SIG-M5 treated with dmso at 0.1 percent for 504 hours (cell line): ENCODE data around the gene FUOM.
"Not testable (repeated sequence)": the region's sequence is repeated elsewhere in the genome, so short reads cannot be mapped to it uniquely, and the experiment has no call there.

Source experiments
- DNase-seq: peaks from one replicate; lab custom pipeline; 2025; ENCODE audit not compliant: unreplicated experiment; lab: John Stamatoyannopoulos, UW

FUOM gene

GRCh38 chr10:133335246-133336117 is 22.3 kb downstream of the FUOM start:
- DNase-seq = no peak

GRCh38 chr10:133334503-133335245 is 23.1 kb downstream of the FUOM start:
- DNase-seq = no peak

DNA sequence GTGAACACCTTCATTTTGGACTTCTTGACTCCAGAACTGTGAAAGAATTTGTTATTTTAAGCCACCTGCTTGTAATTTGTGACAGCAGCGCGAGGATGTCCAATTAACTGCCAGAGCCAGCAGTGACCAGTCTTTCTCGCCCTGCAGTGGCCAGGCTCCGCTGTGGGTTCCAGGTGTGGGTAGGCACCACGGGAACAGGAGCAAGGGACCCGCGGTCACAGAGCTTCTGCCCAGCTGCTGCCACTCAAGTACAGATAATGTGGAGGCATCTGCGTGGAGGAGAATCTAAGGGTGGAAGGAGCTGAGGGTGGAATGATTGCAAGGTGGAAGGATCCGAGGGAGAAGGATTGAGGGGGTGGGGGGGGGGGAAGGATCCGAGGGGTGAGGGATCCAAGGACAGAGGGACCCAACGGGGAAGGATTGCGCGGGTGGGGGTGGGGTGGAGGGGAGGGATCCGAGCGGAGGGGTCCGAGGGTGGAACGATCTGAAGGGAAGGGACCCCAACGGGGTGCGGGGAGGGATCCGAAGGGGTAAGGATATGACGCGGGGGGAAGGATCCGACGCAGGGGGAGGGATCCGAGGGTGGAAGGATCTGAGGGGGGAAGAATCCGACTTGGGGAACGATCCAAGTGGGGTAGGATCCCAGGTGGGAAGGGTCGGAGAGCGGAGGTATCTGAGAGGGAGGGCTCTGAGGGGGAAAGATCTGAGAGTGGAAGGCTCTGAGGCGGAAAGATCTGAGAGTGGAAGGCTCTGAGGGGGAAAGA is 24.7 kb downstream of the FUOM start:
- DNase-seq = no peak

DNA sequence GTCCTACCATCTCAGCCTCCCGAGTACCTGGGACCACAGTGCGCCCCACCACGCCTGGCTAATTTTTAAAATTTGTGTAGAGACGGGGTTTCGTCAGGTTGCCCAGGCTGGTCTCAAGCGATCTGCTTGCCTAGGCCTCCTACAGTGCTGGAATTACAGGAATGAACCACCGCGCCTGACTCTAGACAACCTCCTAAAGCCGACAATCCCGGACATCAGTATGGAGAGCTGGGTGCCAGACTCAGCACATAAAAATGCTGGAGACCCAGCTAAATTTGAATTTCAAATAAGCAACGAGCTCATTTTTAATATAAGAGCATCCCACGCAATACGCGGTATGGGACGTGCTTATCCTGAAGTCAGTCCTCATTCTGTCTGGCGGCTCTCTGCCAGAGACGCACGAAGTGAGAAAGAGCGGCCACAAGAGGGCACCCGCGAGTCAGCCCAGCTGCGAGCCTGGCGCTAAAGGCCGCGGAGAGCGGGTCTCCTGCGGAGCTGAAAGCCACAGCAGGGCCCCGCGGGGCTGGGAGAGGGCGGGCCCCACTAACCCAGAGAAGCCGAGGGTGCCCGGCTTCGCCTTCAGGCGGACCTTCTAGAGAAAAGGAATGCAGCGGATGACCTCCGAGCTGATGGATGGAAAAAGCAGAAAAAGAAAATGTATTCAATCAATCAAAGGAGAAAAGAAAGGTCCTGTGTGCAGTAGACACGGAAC is 28.2 kb downstream of the FUOM start:
- peak; percentile 72 for DNase-seq

DNA sequence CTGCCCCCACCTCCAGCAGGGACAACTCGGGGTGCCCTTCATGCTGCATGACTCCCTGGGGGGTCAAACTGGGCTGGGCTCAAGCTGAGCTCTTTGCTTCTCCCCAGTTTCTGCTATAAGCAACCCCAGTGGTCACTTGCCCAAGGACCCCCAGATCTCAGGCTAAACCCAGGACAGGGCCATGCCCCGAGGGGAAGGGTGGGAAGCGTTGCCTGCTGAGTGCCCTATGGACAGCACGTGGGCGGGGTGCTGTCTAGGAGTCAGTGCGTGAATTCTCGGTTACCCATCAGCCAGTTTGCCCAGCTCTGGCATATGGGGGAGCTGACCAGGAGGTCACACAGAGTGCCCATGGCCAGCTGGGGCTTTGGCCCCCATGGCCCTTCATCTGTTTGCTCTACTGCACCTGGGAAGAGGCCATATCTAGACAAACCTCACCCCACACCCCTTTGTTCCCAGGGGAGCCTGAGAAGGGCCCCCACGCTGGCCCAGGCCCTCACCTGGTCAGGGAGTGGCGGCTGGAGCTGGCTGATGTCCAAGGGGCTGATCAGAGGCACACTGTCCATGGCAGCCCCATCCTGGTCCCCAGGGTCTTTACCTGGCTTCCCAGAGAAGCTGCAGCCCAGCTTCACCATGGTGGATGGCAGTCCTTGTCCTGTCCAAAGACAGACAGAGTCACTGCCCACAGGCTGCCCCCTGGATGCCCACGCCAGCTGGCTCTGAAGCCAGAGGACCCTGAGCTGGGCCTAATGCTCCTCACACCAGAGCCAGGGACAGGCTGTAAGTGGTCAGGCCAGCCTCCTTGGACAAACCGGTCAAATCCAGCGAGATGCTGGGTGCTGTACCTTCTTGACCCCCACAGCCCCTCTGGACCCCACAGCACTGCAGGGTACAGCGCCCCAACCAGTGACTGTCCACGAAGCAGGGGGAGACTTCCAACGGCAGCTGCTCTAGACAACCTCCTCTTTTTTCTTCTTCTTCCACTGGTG is 29.2 kb downstream of the FUOM start:
- DNase-seq = no peak

DNA sequence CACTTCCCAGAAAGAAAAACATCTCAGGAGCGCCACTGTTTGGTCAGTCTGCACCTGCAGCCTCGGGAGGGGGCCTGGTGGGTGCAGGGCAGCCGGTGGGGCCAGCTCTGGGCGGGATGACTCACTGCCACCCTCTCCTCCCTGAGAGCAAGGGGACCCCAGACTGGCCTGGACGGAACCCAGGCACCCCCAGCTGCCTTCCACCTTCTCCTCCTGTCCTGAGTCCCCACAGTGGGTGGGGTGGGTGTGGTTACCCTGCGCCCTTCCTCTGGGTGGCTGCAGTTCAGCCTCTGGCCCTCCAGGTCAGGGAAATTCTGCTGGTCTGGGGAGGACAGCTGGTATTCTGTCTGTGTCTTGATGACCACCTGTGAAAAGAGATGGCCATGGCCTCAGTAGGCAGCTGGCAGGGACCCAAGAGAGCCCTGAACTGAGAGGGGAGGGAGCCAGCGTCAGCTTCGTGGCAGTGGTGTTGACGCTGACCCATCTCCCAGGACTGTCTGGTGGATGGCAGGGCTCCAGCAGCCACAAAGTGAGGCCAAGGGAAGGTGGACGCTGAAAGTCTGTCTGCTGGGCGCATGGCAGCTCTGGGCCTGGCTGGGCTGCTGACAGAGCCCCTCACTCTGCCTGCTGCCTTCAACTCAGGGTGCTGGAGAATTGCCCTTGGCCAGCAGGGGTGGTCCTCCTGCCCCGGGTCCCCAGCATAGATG is 30.0 kb downstream of the FUOM start:
- DNase-seq = no peak

- DNase-seq = no peak
Measured at GRCh38 chr10:133326745-133327650, 30.8 kb downstream of the FUOM start.

DNA sequence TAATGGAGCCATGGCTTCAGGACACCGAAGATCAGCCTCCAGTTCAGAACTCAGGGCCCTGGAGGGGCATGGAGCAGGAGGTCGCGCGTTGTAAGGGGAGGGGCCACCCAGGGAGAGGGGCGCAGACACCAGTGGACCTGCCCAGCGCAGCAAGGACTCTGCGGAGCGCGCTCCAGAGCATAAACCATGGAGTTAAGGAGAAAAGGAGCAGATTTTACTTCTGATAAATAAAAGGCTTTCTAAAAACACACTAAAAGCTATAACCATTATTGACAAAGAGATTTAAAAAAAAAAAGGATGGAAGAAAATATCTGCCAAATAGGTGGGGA is 31.6 kb downstream of the FUOM start:
- no peak for DNase-seq

DNA sequence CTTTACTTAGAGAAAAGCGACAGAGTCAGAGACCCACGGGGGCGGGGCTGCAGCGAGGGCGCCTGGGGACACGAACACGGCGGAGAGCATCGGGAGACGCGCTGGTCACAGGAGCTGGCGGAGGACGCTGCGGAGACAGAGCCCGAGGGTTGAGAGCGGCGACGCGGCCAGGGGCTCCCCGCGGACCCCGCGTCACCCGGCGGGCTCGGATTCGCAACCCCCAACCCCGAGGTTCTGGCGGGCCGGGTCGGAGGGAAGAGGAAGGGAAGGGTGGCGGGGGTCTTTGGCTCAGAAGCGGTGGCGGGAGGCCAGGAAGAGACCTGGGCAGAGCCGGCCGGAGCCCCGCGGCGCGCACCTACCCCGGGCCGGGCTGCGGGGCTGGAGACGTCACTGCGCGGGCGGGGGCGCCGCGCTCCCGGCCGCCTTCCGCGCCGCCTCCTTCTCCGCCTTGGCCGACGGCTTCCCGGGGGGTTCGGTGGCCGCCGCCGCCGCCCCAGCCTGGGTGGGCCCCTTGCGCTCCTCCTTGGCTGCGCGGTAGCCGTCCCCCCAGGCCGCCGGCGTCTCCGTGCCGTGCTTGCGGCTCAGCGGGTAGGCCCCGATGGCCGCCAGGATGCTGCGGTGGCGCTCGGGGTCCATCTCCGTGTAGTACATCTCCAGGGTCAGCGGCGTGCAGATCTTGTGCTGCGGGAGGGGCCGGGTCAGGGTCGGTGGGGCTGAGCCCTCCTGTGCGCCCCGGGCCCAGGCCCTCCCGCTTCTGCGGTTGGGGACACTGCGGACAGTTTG is 32.2 kb downstream of the FUOM start:
- DNase-seq = no peak

- DNase-seq = no peak
Measured at GRCh38 chr10:133324857-133325260, 33.0 kb downstream of the FUOM start.

GRCh38 chr10:133324198-133324792 is 33.5 kb downstream of the FUOM start:
- peak; percentile 15 for DNase-seq

DNA sequence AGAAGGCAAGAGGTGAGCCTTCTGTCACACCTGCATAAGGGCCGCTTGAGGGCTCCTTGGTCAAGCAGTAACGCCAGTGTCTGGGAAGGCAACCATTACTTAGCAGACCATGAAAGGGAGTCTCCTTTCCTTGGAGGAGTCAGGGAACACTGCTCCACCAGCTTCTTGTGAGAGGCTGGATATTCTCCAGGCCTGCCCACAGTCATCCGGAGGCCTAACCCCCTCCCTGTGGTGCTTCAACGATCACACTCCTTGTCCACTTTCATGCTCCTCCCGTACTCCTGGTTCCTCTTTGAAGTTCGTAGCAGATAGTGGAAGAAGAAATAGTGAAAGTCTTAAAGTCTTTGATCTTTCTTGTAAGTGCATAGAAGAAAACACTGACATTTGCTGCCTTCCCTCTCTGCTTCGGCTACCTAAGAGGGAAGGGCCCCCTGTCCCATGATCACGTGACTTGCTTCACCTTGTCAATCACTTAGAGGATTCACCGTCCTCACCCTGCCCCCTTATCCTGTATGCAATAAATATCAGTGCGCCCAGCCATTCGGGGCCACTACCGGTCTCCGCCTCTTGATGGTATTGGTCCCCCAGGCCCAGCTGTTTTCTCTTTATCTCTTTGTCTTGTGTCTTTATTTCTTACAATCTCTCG is 35.6 kb downstream of the FUOM start:
- DNase-seq = not testable (repeated sequence)

- not testable (repeated sequence) for DNase-seq
Measured at GRCh38 chr10:133320852-133321422, 36.9 kb downstream of the FUOM start.

DNA sequence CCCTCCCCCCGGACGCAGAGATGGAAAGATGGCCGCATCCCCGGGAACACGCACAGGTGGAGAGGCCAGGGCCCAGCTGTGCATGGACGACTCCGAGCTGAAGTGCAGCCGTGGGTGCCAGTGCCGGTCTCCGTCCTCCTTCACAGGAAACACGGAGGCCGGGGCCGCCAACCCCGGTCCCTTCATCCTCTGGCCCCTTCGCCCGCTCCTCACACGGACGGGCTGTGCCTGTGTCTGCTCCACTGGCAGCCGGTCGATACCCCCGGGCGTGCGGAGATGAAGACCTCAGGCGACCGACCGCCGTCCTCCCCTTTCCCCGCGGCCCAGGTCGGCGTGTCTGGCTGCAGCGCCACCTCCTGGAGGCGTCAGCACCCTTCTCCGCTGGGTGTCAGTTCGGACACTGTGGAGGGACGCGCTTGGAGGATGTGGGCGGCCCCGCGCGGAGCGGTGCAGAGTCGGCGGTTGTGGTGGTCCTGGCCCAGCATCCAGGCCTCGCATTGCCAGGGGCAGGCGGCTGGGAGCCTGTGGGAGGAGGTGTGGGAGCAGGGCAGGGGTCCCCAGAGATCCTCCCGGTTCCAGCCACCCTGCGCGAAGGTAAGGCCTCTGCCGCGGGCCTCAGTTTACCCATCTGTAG is 39.2 kb downstream of the FUOM start:
- DNase-seq = no peak

- no peak for DNase-seq
Measured at GRCh38 chr10:133316732-133317131, 41.1 kb downstream of the FUOM start.

DNA sequence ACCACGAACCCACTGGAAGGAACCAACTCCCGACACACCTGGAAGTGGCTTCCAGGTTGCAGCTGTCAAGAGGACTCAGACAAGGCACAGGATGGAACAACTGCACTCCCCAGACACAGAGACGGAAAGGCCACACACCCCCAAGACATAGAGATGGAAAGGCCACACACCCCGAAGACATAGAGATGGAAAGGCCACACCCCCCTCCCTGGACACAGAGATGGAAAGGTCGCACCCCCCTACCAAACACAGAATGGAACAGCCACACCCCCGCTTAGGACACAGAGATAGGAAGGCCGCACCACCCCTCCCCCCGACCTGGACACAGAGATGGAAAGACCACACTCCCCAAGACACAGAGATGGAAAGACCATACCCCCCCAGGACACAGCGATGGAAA is 41.6 kb downstream of the FUOM start:
- DNase-seq = no peak
